NCI-H2196 (cell line): ENCODE results near the gene ISL1.

Experiments used
- DNase-seq: peaks from one replicate; lab custom pipeline; 2025; ENCODE audit not compliant: unreplicated experiment; lab: John Stamatoyannopoulos, UW

Gene ISL1

GRCh38 chr5:51386916-51387883 is 4.0 kb downstream of the ISL1 start:
- no peak for DNase-seq

- DNase-seq, result no peak
Observed at GRCh38 chr5:51387884-51388275, 4.6 kb downstream of the ISL1 start.

GRCh38 chr5:51388488-51389287 is 5.4 kb downstream of the ISL1 start:
- DNase-seq, result no peak

GRCh38 chr5:51389288-51389576 is 6.0 kb downstream of the ISL1 start:
- no peak for DNase-seq

- DNase-seq, result no peak
Observed at GRCh38 chr5:51389577-51390463, 6.6 kb downstream of the ISL1 start.

GRCh38 chr5:51391175-51391574 is 7.9 kb downstream of the ISL1 start:
- no peak for DNase-seq

GRCh38 chr5:51392689-51393199 is 9.5 kb downstream of the ISL1 start:
- DNase-seq, result no peak

- no peak for DNase-seq
Observed at GRCh38 chr5:51394609-51395008, 11.4 kb downstream of the ISL1 start.

GRCh38 chr5:51395245-51395644 is 12.0 kb downstream of the ISL1 start:
- no peak for DNase-seq

- DNase-seq, result no peak
Observed at GRCh38 chr5:51395666-51396356, 12.6 kb downstream of the ISL1 start.

GRCh38 chr5:51396797-51397196 is 13.5 kb downstream of the ISL1 start:
- DNase-seq, result no peak

GRCh38 chr5:51397996-51398395 is 14.7 kb downstream of the ISL1 start:
- DNase-seq, result no peak

GRCh38 chr5:51398875-51399642 is 15.8 kb downstream of the ISL1 start:
- DNase-seq, result no peak

- no peak for DNase-seq
Observed at GRCh38 chr5:51399643-51400006, 16.4 kb downstream of the ISL1 start.

- DNase-seq, result no peak
Observed at GRCh38 chr5:51404255-51404654, 21.0 kb downstream of the ISL1 start.

GRCh38 chr5:51411921-51412325 is 28.7 kb downstream of the ISL1 start:
- no peak for DNase-seq

- DNase-seq, result no peak
Observed at GRCh38 chr5:51414516-51414915, 31.3 kb downstream of the ISL1 start.

- no peak for DNase-seq
Observed at GRCh38 chr5:51416149-51416548, 32.9 kb downstream of the ISL1 start.

- DNase-seq, result no peak
Observed at GRCh38 chr5:51433052-51433710, 49.9 kb downstream of the ISL1 start.
